HCT116 (cell line): ENCODE data around the gene UBE2L5.

Experiments used
- CEBPB ChIP-seq: IDR thresholded peaks from 2 replicates; pipeline ENCODE4 v1.6.1; 2012; ENCODE audit warnings: low read depth
- EZH2phosphoT487 ChIP-seq: fragments of 200-600 bp; IDR thresholded peaks from 2 replicates; pipeline ENCODE4 v1.6.1; 2018; ENCODE audit warnings: antibody characterized with exemption, borderline replicate concordance
- JUND ChIP-seq: IDR thresholded peaks from 2 replicates; pipeline ENCODE4 v1.6.1; 2012
- POLR2A ChIP-seq: IDR thresholded peaks from 2 replicates; pipeline ENCODE4 v1.7.0; 2011; ENCODE audit warnings: borderline replicate concordance; ENCODE audit not compliant: insufficient read depth, insufficient read length; ENCODE audit errors: extremely low read depth
- SP1 ChIP-seq: IDR thresholded peaks from 2 replicates; pipeline ENCODE4 v1.6.1; 2012; ENCODE audit warnings: low read depth
- SRF ChIP-seq: IDR thresholded peaks from 2 replicates; pipeline ENCODE4 v1.6.1; 2012; ENCODE audit warnings: low read depth
- TF ChIP-seq, protein P1 (sequence below): IDR thresholded peaks from 2 replicates; pipeline ENCODE4 v1.6.1; 2012
- TF ChIP-seq, protein P2 (sequence below), 3 experiments: fragments of 200-600 bp in 1 of 3; sonication (generic) in 1 of 3; IDR thresholded peaks in 2 of 3; conservative IDR thresholded peaks in 1 of 3; 2 replicates each; pipeline ENCODE4 v1.5.1; 2012 to 2017; ENCODE audit warnings: low read depth in 2 of 3, low read length in 2 of 3, antibody characterized with exemption in 1 of 3, borderline replicate concordance in 1 of 3, control low read depth in 1 of 3, mild to moderate bottlenecking in 1 of 3, mixed read lengths in 1 of 3, mixed run types in 1 of 3, moderate library complexity in 1 of 3; ENCODE audit not compliant: insufficient read depth in 1 of 3
- TF ChIP-seq, protein P3 (sequence below): IDR thresholded peaks from 2 replicates; pipeline ENCODE4 v1.6.1; 2012; ENCODE audit warnings: low read depth

DNA sequence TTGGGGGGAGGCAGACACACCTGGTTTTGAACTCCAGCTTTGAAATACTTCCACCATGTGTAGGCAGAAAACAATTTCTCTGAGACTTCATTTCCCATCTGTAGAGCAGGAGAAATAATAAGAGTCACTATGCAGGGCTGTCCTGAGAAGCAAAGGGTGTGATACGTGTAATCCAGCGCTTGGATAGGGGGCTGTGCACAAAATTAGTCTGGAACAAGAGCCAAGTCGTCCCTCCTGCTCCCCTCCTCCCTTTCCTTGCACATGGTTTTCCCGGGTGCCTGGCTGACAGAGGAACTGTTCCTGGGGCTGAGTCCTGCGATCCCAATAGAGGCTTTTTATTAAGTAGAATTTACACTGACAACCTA lies 29.6 kb upstream of the UBE2L5 start:
- TF ChIP-seq POLR2A, result no peak
- no peak for TF ChIP-seq SP1
- no peak for TF ChIP-seq CEBPB
- TF ChIP-seq, protein P1, sequence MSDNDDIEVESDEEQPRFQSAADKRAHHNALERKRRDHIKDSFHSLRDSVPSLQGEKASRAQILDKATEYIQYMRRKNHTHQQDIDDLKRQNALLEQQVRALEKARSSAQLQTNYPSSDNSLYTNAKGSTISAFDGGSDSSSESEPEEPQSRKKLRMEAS, result no peak
- TF ChIP-seq, protein P2, sequence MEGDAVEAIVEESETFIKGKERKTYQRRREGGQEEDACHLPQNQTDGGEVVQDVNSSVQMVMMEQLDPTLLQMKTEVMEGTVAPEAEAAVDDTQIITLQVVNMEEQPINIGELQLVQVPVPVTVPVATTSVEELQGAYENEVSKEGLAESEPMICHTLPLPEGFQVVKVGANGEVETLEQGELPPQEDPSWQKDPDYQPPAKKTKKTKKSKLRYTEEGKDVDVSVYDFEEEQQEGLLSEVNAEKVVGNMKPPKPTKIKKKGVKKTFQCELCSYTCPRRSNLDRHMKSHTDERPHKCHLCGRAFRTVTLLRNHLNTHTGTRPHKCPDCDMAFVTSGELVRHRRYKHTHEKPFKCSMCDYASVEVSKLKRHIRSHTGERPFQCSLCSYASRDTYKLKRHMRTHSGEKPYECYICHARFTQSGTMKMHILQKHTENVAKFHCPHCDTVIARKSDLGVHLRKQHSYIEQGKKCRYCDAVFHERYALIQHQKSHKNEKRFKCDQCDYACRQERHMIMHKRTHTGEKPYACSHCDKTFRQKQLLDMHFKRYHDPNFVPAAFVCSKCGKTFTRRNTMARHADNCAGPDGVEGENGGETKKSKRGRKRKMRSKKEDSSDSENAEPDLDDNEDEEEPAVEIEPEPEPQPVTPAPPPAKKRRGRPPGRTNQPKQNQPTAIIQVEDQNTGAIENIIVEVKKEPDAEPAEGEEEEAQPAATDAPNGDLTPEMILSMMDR (IDR thresholded peaks at IDR 0.05 in 2 of 3, conservative IDR thresholded peaks at IDR 0.05 in 1 of 3; ENCODE audit: borderline replicate concordance in 1 of 3, insufficient read depth in 1 of 3, low read depth in 2 of 3, low read length in 2 of 3), result no peak
- TF ChIP-seq, protein P3, sequence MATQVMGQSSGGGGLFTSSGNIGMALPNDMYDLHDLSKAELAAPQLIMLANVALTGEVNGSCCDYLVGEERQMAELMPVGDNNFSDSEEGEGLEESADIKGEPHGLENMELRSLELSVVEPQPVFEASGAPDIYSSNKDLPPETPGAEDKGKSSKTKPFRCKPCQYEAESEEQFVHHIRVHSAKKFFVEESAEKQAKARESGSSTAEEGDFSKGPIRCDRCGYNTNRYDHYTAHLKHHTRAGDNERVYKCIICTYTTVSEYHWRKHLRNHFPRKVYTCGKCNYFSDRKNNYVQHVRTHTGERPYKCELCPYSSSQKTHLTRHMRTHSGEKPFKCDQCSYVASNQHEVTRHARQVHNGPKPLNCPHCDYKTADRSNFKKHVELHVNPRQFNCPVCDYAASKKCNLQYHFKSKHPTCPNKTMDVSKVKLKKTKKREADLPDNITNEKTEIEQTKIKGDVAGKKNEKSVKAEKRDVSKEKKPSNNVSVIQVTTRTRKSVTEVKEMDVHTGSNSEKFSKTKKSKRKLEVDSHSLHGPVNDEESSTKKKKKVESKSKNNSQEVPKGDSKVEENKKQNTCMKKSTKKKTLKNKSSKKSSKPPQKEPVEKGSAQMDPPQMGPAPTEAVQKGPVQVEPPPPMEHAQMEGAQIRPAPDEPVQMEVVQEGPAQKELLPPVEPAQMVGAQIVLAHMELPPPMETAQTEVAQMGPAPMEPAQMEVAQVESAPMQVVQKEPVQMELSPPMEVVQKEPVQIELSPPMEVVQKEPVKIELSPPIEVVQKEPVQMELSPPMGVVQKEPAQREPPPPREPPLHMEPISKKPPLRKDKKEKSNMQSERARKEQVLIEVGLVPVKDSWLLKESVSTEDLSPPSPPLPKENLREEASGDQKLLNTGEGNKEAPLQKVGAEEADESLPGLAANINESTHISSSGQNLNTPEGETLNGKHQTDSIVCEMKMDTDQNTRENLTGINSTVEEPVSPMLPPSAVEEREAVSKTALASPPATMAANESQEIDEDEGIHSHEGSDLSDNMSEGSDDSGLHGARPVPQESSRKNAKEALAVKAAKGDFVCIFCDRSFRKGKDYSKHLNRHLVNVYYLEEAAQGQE, result no peak
- TF ChIP-seq SRF, result no peak
- no peak for TF ChIP-seq JUND
- TF ChIP-seq EZH2phosphoT487, result no peak
